HG02798 (cell line): ENCODE measurements around the gene SEMA5A.

Source experiments
- ATAC-seq: cut with Tn5 transposase; IDR thresholded peaks from one replicate; pipeline ENCODE4 v1.9.1; 2021; ENCODE audit warnings: mild to moderate bottlenecking; ENCODE audit not compliant: unreplicated experiment, poor library complexity

The SEMA5A gene

GRCh38 chr5:9192266-9192665 is 353.6 kb downstream of the SEMA5A start:
- ATAC-seq = no peak

GRCh38 chr5:9189681-9190080 is 356.2 kb downstream of the SEMA5A start:
- ATAC-seq = no peak

- ATAC-seq = peak; percentile 51
Observed at GRCh38 chr5:9188956-9189355, 356.9 kb downstream of the SEMA5A start.

GRCh38 chr5:9188131-9188530 is 357.7 kb downstream of the SEMA5A start:
- ATAC-seq = no peak

GRCh38 chr5:9187614-9188013 is 358.3 kb downstream of the SEMA5A start:
- no peak for ATAC-seq

GRCh38 chr5:9186069-9186468 is 359.8 kb downstream of the SEMA5A start:
- no peak for ATAC-seq

- ATAC-seq = no peak
Observed at GRCh38 chr5:9183992-9184391, 361.9 kb downstream of the SEMA5A start.

- no peak for ATAC-seq
Observed at GRCh38 chr5:9182899-9183695, 362.8 kb downstream of the SEMA5A start.

- ATAC-seq = no peak
Observed at GRCh38 chr5:9176641-9177040, 369.2 kb downstream of the SEMA5A start.

- no peak for ATAC-seq
Observed at GRCh38 chr5:9174446-9174845, 371.4 kb downstream of the SEMA5A start.

GRCh38 chr5:9173281-9174048 is 372.4 kb downstream of the SEMA5A start:
- ATAC-seq = no peak

GRCh38 chr5:9170026-9170425 is 375.8 kb downstream of the SEMA5A start:
- no peak for ATAC-seq

GRCh38 chr5:9169557-9169902 is 376.3 kb downstream of the SEMA5A start:
- no peak for ATAC-seq

- ATAC-seq = no peak
Observed at GRCh38 chr5:9168791-9169556, 376.9 kb downstream of the SEMA5A start.

- ATAC-seq = no peak
Observed at GRCh38 chr5:9166202-9167112, 379.4 kb downstream of the SEMA5A start.

GRCh38 chr5:9165546-9165945 is 380.3 kb downstream of the SEMA5A start:
- ATAC-seq = no peak

- ATAC-seq = no peak
Observed at GRCh38 chr5:9160747-9161146, 385.1 kb downstream of the SEMA5A start.

- no peak for ATAC-seq
Observed at GRCh38 chr5:9157811-9158210, 388.1 kb downstream of the SEMA5A start.

- ATAC-seq = no peak
Observed at GRCh38 chr5:9157020-9157419, 388.9 kb downstream of the SEMA5A start.

- peak; percentile 72 for ATAC-seq
Observed at GRCh38 chr5:9156282-9156681, 389.6 kb downstream of the SEMA5A start.
